ENCODE data around the gene TBC1D30.
A peak's percentile ranks its signal among the peaks of the same experiment; 100 is the strongest.
"Not testable (repeated sequence)": the region's sequence is repeated elsewhere in the genome, so short reads cannot be mapped to it uniquely, and the experiment has no call there.

Gene TBC1D30

GRCh38 chr12:64806173-64806572 lies 18.3 kb upstream of the TBC1D30 start:
- no peak for DNase-seq (ENCODE audit: low read depth)

DNA sequence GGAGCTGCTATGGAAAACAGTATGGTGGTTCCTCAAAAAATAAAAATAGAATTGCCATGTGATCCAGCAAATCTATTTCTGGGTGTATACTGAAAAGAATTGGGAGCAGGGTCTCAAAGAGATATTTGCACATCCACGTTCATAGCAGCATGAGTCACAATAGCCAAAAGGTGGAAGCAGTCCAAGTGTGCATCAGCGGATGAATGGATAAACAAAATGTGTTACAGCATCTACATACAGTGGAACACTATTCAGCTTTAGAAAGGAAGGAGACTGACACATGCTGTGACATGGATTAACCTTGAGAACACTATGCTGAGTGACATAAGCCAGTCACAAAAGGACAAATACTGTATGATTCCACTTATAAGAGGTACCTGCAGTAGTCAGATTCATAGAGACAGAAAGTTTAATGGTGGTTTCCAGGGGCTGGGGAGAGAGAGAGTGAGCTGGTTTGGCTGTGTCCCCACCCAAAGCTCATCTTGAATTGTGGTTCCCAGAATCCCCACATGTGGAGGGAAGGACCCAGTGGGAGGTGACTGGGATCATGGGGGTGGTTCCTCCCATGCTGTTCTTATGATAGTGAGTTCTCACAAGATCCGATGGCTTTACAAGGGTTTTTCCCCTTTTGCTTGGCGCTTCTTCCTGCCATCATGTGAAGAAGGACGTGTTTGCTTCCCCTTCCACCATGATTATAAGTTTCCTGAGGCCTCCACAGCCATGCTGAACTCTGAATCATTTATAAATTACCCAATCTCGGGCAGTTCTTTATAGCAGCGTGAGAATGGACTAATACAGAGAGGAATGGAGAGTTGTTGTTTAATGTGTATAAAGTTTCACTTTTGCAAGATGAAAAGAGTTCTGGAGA lies 17.6 kb upstream of the TBC1D30 start:
- peak; percentile 51 for DNase-seq (ENCODE audit: low read depth)

GRCh38 chr12:64808110-64808509 lies 16.3 kb upstream of the TBC1D30 start:
- DNase-seq (ENCODE audit: low read depth): no peak

DNA sequence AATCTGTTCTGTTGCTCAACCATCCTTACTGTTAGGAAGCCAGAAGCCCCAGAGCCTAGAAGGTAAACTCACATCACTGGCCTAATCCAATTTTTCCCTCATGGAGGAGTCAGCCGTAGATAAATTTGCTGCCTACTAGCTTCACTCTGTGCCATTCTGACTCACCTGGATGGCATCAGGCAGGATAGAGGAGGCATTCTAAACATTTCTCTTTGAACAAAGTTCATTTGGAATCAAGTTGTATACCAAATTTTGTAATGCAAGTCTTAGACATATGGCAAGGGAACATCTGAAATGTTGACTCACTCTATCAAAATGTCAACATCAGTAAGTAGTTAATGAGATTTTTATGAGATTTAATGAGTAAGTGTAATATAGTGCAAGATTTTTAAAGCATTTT lies 13.6 kb upstream of the TBC1D30 start:
- peak; percentile 7 for DNase-seq (ENCODE audit: low read depth)

DNA sequence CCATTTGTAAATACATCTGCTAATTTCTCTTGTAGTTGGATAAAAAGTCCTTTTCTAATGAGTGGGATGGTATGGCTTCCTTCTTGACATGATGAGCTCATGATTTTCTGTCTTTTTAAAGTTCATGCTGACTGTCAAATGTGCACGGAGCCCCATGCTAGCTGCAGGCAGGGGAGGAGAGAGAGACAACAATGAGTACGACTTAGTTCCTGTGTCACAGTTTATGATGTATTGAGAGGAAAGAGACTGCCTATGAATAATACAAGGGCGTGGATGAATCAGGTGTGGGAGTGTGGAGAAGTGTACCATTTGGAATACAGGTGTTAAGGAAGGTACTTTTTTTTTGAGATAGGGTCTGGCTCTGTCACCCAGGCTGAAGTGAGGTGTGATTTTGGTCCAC lies 10.7 kb upstream of the TBC1D30 start:
- no peak for DNase-seq (ENCODE audit: low read depth)

GRCh38 chr12:64814432-64814831 lies 10.0 kb upstream of the TBC1D30 start:
- no peak for DNase-seq (ENCODE audit: low read depth)

DNA sequence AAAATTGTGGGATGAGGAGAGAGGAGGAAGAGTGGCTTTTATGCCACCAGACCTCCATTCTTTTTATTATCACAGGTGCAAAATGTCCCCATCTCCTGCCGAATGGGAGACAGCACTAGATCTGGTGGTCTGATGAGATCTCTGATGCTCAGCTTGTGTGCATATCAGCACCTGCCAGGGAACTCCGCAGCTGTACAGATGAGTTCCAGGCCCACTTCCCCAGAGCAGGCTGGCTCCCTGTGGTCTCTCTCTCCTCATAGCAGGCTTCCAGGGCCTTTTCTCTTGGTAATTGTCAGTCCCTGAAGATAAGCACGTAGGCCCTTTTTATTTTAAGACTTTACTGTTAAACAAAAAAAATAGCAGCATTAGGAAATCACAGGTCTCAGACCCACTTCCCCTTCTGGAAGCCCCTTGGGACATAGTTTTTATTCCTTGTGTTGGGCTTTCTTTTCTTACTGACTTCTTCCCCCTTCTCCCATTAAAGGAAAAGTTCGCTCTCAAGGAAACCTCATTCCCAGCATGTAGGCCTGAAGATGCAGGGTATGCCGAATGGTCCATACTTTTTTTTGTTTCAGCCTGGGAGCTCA lies 4.5 kb upstream of the TBC1D30 start:
- DNase-seq (ENCODE audit: low read depth): no peak

- DNase-seq (ENCODE audit: low read depth): no peak
Observed at GRCh38 chr12:64820593-64820992, 3.9 kb upstream of the TBC1D30 start.

DNA sequence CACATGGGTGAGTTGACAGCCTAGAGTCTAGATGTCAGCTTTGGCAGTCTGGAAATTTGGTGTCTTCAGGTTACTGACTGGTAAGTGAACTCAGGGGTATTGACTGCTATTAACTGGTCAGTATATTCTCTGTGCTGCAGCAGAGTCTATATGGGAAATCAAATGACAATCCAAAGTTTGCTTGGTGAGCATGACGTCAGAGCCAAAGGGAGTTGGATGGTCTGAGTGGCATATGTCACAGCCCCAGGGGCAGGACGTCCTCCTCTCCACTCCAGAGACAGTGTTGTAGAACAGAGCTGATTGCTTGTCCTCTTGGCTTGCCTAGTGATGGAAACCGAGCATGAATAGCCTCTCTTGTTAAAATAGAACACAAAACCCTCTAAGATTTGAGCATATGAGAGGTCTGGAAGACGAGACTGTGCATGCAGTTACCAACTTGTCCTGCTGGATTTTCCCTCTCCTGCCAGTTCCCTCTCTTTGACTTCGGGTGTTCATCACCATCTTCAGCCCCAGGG lies 3.3 kb upstream of the TBC1D30 start:
- DNase-seq (ENCODE audit: low read depth): no peak

DNA sequence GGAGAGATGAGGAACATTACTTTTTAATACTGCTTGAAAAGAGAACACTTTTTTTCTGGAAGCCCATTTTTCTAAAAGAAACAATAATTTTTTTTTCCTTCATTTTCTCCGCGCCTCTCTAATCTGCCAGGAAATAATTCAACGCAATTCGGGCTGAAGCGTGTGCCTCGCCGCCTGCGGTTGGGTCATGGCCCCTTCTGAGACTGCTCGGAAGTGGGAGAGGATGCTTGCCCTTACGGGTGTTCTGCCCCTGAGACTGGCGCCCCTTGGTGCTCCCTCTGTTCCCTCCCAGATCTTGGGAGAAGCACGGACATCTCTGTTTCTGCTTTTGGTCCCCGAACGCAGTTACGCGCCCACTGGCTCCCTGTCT lies 332 bp upstream of the TBC1D30 start:
- no peak for DNase-seq (ENCODE audit: low read depth)

GRCh38 chr12:64825143-64826021 lies 935 bp downstream of the TBC1D30 start:
- DNase-seq (ENCODE audit: low read depth): no peak

DNA sequence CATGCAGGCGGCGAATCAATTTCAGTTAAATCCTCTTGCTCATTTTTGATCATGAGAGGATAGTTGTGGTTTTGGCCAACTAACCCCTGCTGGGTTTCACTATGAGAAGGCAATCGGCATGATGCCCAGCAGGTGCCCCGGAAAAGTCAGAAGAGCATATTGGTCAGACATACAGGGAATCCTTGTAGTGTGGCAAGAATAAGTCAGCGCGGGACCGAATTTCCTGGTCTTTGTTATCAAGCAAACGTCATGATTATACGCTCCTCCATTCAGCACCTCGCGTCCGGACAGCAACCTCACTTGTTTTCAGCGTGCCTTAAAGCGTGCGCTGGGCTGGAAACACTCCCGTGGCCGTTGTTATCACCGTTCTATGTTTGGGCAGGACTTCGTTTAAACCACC lies 1.8 kb downstream of the TBC1D30 start:
- DNase-seq (ENCODE audit: low read depth): peak; percentile 61

DNA sequence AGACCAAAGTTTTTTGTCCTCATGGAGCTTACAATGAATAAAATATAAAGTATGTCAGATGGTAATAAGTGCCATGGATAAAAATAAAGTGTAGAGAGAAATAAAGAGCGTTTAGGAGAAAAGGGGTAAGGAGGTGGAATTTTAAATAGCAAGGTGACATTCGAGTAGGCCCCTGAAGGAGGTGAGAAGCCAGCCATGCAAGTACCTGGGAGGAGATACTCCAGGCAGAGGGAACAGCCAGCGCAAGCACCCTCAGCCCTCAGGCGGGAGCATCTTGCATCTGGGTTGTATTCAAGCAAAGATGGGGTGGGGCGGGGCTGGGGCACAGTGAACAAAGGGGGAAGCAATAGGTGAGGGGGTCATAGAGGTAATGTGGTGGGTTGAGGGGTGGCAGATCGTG lies 4.3 kb downstream of the TBC1D30 start:
- DNase-seq (ENCODE audit: low read depth): no peak

DNA sequence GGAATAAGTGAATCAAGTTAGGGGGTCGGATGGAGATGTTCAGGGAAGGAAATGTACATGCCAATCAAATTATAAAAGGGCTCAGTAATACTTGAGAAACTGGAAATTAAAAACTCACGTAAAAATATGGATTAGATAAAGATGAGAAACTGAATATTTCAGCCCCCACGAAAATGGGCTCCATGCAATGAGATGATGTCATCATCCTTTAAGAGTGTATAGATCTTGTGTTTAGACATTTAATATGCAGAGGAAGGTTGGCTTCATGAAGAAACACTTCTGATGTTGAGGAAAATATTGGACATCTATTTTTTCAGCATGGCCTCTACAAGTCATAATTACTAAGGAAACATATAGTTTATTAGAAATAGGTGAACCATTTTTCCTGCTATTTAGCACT lies 9.5 kb downstream of the TBC1D30 start:
- no peak for DNase-seq (ENCODE audit: low read depth)

DNA sequence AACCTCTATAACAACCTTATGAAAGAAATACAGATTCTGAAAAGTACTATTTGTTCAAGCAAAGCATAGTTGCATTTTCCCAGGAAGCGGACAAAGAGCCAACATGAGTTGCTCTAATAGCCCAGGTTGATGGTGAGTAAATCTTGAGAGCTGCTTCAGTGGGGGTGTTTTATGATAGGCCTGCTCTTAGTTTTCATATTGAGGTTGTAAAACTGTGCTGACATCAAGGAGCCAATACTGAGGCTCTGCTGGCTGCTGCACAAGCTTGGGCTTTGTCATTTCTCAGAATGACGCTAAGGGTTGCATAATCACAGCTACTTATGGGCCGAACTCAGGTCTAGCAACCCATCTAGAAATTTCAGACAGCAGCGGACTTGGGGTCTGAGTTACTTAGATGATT lies 11.5 kb downstream of the TBC1D30 start:
- no peak for DNase-seq (ENCODE audit: low read depth)

DNA sequence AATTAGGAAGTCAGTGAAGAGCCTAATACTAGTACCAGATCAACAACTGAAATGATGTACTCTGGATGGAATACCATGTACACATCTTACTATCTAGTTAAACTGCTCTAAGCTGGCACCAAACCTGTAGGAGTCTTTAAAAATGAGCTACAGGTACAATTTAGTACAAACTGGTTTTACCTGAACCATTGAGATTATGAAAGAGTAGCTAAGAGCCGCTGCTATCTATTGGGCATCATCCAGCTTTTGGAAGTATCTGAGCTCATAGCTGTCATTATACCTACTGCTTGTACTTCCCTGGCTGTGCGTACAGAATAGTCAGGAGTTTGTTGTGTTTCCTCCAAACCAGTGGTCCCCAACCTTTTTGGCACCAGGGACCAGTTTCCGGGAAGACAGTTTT lies 12.4 kb downstream of the TBC1D30 start:
- DNase-seq (ENCODE audit: low read depth): no peak

DNA sequence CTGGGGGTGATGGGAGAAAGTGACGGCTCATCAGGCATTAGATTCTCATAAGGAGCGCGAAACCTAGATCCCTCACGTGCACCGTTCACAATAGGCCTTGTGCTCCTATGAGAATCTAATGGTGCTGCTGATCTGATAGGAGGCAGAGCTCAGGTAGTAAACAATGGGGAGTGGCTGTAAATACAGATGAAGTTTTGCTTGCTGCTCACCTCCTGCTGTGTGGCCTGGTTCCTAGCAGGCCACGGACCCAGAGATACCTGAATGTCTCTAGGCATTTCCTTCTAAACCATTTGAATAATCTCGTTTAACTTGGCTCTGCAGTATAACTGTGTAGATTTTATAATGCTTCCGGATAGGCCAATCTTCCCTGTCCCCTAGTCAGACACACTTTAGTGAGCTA lies 13.0 kb downstream of the TBC1D30 start:
- DNase-seq (ENCODE audit: low read depth): no peak

GRCh38 chr12:64840119-64840518 lies 15.7 kb downstream of the TBC1D30 start:
- no peak for DNase-seq (ENCODE audit: low read depth)

DNA sequence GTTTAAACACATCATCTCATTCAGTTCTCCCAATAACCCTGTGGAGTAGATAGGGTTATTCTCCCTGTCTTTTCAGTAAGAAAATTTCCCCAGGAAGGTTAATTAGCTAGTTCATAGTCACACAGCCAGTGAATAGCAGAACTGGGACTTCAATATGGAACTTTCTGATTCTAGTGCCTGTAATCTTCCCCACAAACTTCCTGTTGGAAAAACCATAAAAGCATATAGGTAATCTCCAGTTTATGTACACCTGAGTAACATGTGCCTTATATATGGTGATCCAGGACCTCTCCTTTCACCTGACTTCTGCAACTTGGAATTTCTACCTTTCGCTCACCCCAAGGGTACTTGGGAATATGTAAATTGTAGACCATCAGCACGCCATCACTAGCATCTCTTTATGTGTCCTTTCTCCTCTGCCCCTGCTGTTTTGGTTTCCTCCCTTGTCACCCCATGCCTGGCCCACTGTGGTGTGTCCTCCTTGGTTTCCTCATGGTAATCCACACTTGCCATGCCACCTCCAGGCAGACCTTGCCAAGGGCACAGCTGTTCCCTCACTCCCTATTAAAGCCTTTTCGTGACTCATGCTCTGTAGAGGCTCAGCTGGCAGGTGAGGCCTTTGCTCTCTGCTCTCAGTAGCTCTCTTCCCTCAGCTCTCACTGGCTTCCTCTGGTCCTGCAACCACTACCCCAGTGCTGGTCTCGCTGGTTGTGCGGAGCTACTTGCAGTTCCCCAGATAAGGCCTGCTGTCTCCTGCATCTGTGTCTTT lies 16.7 kb downstream of the TBC1D30 start:
- DNase-seq (ENCODE audit: low read depth): no peak

DNA sequence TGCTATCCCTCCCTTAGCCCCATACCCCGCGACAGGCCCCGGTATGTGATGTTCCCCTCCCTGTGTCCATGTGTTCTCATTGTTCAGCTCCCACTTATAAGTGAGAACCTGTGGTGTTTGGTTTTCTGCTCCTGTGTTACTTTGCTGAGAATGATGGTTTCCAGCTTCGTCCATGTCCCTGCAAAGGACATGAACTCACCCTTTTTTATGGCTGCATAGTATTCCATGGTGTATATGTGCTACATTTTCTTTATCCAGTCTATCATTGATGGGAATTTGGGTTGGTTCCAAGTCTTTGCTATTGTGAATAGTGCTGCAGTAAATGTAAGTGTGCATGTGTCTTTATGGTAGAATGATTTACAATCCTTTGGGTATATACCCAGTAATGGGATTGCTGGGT lies 24.0 kb downstream of the TBC1D30 start:
- not testable (repeated sequence) for DNase-seq (ENCODE audit: low read depth)

- DNase-seq (ENCODE audit: low read depth): no peak
Observed at GRCh38 chr12:64858882-64859605, 34.6 kb downstream of the TBC1D30 start.
